ENCODE measurements around the gene CD58.
"Not testable (repeated sequence)": the region's sequence is repeated elsewhere in the genome, so short reads cannot be mapped to it uniquely, and the experiment has no call there.

Gene CD58

GRCh38 chr1:116591951-116592605, 21.3 kb upstream of the CD58 start:
- DNase-seq: not testable (repeated sequence)

GRCh38 chr1:116591006-116591950, 20.5 kb upstream of the CD58 start:
- not testable (repeated sequence) for DNase-seq

DNA sequence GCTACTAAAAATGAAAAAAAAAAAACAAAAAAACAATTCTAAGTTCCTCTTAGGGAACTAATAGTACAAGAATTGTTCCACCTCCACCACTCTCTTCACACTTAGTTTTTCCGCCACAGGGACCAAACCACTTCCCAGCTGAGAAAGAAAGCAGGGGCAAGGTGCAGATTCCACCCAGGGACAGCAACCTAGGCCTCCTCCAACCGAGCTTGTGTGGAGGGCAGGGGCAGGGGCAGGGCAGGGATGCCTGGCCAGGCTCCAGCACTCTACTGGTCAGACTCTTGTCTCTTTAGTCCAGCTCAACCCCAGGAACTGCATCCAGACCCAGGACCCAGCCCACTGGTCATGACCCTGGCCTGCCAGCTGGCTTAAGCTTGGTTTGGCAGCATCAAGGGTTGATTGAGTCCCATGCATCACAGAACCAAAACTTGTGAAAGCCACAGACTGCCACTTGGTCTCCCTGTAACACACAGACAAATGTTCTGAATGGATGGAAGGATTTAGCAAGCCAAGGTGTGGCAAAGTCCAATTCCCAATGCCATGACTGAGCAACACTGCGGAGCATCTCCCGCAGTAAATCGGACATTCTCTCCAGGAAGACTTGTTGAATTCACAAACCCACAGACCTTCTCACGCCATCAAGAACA, 19.7 kb upstream of the CD58 start:
- DNase-seq: not testable (repeated sequence)

- not testable (repeated sequence) for DNase-seq
These were observed 18.4 kb upstream of the CD58 start for GRCh38 chr1:116589101-116589735.

GRCh38 chr1:116587501-116588227, 16.8 kb upstream of the CD58 start:
- DNase-seq: no peak

GRCh38 chr1:116586741-116587143, 15.9 kb upstream of the CD58 start:
- no peak for DNase-seq

DNA sequence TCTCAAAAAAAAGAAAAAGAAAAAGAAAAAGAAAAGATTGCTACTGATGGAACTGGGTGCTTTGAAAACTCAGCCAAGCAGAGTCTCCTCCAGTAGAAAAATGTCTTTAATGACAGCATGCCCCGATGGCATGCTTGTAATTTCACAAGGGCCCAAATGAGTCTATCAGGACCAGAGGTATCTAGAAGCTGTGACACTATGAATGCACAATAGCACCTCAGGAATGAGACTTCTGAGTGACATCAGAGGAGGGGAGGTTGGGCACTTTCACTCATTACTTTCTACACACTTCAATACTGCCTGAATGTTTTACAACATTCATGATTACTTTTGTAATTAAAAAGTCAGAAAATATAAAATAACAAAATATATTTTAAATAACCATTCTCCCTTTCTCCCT, 15.1 kb upstream of the CD58 start:
- no peak for DNase-seq

DNA sequence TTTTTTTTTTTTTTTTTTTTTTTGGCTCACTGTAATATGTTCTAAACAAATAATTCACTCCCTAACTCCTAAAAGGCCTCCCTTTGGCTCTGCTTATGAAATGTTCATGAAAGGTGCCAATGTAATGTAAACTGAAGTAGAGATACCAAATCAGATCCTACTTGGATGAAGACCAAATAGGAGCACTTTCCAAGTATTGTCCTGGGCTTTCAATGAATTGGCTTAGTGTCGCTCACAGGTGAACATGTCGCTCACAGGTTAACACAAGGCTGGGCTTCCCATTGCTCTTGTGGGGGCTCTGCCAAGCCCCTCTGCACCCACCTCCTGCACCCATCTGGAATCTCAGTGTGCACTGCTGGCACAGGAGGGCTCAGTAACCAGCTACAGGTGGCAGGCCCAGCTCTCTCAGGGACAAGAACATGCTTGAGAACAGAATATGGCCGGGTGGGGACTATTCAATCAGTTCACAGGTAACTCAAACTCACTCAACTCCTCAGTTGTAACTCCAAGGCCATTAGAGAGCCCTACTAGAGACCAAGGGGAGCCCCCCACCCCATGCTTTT, 10.6 kb upstream of the CD58 start:
- DNase-seq: no peak

DNA sequence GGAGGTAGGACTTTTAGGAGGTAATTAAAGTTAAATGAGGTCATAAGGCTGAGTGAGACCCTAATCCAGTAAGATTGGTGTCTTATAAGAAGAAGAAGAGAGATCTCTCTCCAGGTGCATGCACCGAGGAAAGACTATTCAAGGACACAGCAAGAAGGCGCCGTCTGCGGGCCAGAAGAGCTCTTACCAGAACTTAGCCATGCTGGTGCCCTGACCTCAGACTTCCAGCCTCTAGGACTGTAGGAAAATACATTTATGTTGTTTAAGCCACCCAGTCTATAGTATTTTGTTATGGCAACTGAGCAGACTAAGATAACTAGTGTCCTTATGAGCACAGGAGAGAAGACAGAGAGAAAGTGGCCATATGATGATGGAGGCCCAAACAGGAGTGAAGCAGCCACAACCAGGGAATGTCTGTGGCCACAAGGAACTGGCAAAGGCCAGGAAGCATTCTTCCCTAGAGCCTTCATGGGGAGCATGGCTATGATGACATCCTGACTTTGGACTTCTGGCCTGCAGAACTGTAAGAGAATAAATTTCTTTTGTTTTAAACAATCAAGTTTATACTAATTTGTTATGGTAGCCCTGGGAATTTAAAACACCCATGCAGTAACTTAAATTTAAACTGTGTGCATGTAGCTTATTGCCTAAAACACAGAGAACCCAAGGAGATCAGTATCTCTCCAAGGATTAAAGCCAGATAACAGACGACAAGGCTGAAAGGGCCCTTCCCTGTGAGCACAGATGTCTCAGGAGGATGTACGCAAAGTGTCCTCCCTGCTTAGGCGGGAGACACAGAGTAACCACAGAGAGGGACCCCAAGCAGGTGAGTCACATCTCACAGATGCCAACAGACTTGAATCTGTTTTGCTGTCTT, 9.9 kb upstream of the CD58 start:
- no peak for DNase-seq

- DNase-seq: no peak
These were observed 8.5 kb upstream of the CD58 start for GRCh38 chr1:116579259-116579875.

DNA sequence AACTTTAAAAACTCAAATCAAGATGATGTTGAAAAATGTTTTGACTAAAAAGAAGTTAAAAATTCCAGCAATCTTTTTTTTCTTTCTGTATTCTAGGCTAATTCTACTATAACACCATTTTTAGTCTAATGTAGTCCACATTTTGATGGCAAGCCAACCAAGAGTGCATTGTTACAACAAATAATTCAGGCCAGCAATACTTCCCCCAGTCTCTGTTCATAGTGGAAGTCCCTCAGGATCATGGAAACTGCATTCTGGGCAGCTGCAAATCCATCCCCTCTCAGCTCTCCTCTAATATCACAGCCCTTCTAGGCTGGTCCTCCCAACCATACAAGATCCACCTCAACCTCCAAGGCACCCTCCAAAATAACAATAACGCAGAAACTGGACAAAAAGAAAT, 7.8 kb upstream of the CD58 start:
- no peak for DNase-seq

DNA sequence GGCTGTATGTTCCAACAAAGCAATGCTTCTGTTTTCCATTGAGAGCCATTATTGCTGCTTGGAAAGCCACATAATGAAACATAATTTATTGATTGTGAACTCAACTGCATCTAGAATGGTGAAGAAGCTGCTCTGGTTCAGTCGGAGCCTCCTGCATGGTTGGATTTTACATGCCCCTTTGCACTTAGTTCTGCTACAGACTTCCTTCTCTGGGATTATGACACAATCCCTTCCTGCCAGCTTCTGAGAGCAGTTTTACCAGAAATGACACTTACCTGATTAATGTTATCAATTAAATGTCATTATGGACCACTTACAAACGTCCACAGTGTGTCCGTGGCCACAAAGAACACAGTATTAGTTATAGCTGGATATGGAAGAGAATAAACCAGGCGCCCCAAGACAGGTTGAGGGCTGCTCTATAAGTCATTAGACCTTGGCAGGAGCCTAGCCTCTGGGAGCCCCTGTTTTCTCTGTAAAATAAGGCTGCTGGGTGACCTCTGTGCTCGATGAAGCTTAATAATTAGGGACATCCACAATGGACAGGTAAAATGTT, 7.0 kb upstream of the CD58 start:
- no peak for DNase-seq

DNA sequence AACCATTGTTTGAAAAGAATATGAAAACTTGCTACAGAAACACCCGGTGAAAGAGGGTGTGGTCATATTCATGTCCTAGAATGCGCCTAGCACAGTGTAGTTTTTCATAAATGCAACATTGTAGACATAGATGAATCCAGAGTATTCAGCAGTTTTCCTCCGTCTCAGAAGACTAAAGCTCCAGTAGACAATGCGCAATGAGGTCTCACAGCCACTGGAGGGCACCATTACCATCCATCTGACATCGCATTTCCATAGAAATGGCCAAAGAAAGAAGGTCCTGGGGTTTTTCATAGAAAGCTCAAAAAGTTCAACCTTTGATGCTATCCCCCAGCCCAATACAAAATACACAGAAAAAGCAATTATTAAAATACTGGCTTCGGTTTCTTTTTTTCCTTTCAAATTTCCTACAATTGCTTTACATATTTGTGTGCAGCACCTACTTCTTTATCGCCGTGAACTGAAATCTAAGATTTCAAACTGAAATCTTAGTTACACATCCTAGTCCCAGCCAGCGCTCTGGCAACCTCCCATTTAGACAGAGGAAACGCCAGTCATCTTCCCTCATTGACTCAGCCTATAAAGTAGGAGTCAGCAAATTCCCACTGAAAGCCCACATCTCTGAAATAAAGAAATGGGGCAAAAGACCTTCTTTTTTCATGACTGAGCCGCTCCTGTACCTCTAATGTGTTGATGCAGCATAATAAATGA, 3.9 kb upstream of the CD58 start:
- DNase-seq: peak; percentile 42 to 52

DNA sequence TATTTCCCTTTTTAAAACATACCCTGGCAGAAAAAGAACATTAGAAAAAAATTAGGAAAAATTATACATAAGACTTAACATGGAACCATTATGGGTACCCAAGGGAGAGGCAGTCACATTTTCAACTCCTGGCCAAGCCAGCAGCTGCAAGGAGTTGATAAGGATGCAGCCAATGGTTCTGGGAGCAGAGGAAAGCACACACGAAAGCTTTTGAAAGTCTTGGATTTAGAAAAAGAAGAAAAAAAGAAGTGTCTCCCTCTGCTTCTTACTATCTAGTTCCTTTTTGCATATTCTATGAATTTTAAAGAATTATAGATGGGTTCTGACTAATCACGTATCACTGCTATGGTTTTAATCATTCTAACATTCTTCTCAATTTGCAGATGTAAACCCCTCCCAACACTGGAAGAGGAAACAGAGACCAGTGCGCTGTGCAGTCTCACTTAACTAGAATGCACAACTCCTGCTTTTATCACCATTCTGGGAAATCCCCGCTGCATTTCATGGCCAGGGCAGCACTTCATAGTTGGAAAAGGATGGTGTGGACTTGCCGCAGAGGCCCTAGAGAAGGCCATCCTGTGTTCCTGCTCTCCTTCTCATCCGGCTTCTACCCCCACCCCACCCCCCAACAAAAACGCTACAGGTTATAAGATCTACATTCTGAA, 2.7 kb upstream of the CD58 start:
- no peak for DNase-seq

DNA sequence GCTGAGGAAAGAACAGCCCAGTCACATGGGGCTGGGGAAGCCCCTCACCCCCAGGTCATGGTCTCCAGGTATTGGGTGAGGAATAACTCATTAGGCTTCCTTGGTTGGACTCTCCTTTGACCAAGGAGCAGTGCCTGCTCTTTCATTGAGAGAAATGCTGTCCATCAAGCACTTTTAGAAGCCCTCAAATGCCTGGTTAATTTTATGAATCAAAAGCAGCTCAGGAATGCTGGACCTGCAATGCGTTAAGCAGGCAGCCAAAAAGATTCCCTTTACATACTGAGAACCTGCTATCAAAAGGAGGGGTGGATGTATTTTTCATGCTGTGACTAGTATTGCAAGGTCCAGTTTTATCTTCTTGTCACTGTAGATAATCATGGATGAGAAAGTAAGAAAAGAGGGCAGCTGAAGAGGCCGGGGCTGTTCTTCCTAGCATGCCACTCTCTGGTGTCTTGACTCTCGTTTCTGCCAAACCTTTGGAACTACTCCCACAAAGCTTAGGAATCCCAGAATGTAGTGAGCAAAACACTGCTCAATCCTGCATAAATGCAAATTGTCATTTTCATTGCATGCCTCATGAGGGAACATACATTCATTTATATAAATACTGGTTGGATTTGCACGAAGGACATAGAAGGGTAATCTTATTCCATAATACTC, 2.1 kb upstream of the CD58 start:
- DNase-seq: no peak

GRCh38 chr1:116572099-116572498, 1.3 kb upstream of the CD58 start:
- DNase-seq: no peak

DNA sequence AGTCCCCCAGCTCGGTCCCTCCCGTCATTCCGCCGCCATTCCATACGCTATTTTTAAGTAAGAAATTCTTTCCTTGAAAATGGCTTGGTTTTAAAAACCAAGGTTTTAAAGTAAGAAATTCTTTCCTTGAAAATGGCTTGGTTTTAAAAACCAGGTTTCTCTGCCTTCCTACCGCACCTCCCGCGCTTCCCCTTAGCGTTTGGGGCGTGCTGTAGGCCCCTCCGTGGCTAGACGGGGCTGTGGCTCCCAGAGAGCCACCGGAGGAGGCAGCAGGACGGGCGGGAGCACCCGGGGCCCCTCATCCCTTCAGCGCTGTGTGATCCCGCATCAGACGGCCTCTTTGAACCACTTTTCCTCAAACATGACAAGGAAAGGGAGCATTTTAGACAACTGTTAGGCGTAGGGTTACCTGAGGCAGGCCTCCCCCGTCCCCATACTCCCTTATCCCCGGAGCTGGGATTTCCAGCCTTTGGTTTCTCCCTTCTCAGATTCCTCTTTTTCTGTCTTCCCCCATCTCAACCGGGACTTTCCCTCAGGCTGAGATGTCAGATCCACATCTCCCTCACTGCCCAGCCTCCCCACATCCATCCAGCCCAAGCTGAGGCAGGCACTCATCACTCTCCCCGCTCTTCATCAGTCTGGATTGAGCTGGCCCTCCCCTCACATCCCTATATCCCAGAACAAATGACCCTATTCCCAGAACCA, 541 bp upstream of the CD58 start:
- DNase-seq: no peak

Measured in NCI-H2081 (cell line).